GM18508 (cell line): ENCODE results near the gene HTR1D.
"Not testable (repeated sequence)": the region's sequence is repeated elsewhere in the genome, so short reads cannot be mapped to it uniquely, and the experiment has no call there.

Experiments
- ATAC-seq: cut with Tn5 transposase; IDR thresholded peaks from one replicate; pipeline ENCODE4 v1.9.1; 2021; ENCODE audit warnings: moderate number of reproducible peaks; ENCODE audit not compliant: insufficient read depth, unreplicated experiment

The HTR1D gene

GRCh38 chr1:23222331-23222730, 5.0 kb upstream of the HTR1D start:
- no peak for ATAC-seq

GRCh38 chr1:23221107-23221506, 3.8 kb upstream of the HTR1D start:
- ATAC-seq = no peak

- no peak for ATAC-seq
Measured at GRCh38 chr1:23216771-23217420, 406 bp downstream of the HTR1D start.

- no peak for ATAC-seq
Measured at GRCh38 chr1:23215751-23216449, 1.4 kb downstream of the HTR1D start.

- ATAC-seq = no peak
Measured at GRCh38 chr1:23215291-23215690, 2.0 kb downstream of the HTR1D start.

GRCh38 chr1:23214640-23215039, 2.7 kb downstream of the HTR1D start:
- ATAC-seq = no peak

- no peak for ATAC-seq
Measured at GRCh38 chr1:23211955-23212354, 5.3 kb downstream of the HTR1D start.

GRCh38 chr1:23210963-23211362, 6.3 kb downstream of the HTR1D start:
- no peak for ATAC-seq

- ATAC-seq = no peak
Measured at GRCh38 chr1:23210351-23210785, 6.9 kb downstream of the HTR1D start.

GRCh38 chr1:23209770-23210169, 7.5 kb downstream of the HTR1D start:
- no peak for ATAC-seq

- no peak for ATAC-seq
Measured at GRCh38 chr1:23208527-23208926, 8.8 kb downstream of the HTR1D start.

GRCh38 chr1:23207733-23208132, 9.6 kb downstream of the HTR1D start:
- ATAC-seq = not testable (repeated sequence)

GRCh38 chr1:23202263-23202749, 15.0 kb downstream of the HTR1D start:
- ATAC-seq = no peak

- no peak for ATAC-seq
Measured at GRCh38 chr1:23200883-23201282, 16.4 kb downstream of the HTR1D start.

- no peak for ATAC-seq
Measured at GRCh38 chr1:23198373-23198772, 18.9 kb downstream of the HTR1D start.

- no peak for ATAC-seq
Measured at GRCh38 chr1:23196627-23197328, 20.5 kb downstream of the HTR1D start.

GRCh38 chr1:23194119-23194984, 22.9 kb downstream of the HTR1D start:
- no peak for ATAC-seq

GRCh38 chr1:23193391-23194118, 23.7 kb downstream of the HTR1D start:
- ATAC-seq = no peak

GRCh38 chr1:23191199-23191598, 26.1 kb downstream of the HTR1D start:
- no peak for ATAC-seq
